VCaP (cell line): ENCODE data around the gene RNF208.

Source experiments
- H3K27ac ChIP-seq: fragments of 450-650 bp; 2 replicates; pipeline ENCODE4 v1.5.1; 2017
- TF ChIP-seq, protein P1 (sequence below): fragments of 450-650 bp; conservative IDR thresholded peaks from 2 replicates; pipeline ENCODE4 v1.5.1; 2017; ENCODE audit warnings: mild to moderate bottlenecking, moderate library complexity

The RNF208 gene

DNA sequence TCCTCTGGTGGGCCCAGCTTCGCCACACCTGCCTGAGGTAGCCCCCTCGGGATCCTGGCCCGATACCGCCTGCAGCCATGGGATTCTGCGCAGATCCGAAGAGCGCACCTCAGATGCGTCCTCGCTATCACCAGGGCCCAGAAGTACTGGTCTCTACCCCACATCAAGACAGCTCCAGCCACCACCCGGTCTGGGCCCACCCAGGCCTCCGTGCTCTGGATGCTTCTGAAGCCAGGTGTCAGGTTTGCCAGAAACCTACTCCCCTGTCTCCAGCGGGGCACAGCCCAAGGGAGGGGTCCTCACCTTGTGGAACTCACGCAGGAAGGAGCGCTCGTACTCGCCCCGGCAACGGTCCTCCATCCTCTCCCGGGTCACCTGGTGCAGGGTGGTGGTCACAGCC lies 36.1 kb downstream of the RNF208 start:
- peak overlapping the region; percentile 16; the same call in 1 of the 2 replicates for H3K27ac ChIP-seq
- TF ChIP-seq, protein P1, sequence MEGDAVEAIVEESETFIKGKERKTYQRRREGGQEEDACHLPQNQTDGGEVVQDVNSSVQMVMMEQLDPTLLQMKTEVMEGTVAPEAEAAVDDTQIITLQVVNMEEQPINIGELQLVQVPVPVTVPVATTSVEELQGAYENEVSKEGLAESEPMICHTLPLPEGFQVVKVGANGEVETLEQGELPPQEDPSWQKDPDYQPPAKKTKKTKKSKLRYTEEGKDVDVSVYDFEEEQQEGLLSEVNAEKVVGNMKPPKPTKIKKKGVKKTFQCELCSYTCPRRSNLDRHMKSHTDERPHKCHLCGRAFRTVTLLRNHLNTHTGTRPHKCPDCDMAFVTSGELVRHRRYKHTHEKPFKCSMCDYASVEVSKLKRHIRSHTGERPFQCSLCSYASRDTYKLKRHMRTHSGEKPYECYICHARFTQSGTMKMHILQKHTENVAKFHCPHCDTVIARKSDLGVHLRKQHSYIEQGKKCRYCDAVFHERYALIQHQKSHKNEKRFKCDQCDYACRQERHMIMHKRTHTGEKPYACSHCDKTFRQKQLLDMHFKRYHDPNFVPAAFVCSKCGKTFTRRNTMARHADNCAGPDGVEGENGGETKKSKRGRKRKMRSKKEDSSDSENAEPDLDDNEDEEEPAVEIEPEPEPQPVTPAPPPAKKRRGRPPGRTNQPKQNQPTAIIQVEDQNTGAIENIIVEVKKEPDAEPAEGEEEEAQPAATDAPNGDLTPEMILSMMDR = no peak

DNA sequence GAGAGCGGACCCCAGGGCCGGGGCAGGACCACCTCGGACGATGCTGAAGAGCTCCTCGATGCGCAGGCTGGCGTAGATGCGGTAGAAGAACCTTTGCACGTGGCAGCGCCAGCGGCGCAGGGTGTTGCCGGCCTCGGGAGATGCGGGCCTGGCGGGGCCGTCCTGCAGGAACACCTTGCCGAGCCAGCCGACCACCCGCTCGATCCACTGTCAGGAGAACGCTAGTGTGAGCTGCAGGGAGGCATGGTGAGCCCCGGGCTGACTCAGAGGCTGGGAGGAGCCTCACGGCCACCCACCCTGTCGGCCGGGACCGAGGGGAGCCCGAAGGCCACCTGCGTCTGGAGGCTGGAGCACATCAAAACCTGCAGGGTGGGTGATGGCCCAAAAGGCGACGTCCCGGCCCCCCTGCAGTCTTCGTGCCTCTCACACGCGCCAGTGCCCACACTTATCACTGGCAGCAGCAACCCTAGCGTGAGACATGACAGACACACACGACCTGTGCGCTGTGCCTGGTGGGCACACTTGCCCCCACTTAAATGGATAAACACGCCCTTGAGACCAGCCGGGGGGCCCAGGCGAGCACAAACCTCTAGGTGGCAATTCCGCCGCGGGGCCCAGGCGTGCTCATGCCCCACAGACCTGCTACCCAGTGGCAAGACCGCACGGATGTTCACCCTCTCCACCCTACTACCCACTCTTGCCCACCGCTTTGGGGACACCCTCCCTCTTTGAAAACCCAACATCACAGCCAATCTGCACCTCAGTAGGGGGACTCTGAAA lies 37.0 kb downstream of the RNF208 start:
- H3K27ac ChIP-seq = no peak overlapping the region
- TF ChIP-seq, protein P1 = no peak

GRCh38 chr9:137183980-137184595 lies 38.0 kb downstream of the RNF208 start:
- TF ChIP-seq, protein P1 = no peak
- H3K27ac ChIP-seq = no peak overlapping the region

DNA sequence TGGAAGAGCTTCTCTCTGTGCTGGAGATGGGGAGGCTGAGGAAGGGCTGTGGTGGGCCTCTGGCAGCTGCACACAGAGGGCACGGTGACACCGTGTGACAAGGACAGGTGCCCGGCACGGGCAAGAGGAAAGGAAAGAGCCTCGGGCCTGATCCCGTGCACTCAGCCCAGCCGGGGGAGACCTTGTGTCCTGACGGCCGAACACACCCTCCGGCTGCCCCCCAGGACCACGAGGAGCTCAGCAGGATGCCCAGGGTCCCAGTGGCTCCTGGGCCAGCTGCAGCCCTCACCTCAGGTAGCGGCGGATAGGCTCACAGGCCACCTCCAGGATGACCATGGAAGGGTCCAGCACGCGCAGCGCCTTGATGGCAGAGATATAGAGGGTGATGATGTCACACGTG lies 39.2 kb downstream of the RNF208 start:
- TF ChIP-seq, protein P1 = no peak
- no peak overlapping the region for H3K27ac ChIP-seq

DNA sequence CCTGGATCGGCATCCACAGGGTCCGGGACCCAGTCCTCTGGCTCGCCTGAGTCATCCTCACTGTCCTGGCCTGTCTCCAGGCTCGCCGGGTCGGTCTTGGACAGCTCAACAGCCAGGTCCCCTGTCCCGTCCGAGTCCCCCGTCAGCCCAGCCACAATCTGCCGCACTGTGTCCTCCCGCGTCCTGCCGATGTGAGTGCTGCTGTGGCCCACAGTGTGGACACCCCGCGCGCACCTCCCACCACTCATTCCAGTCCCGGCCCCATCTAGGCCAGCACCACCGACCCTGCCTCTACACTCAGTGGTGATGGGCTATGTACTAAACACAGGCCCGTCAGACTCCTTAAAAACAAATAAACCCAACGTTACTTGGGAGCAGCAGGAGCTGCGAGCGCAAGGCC lies 40.4 kb downstream of the RNF208 start:
- no peak overlapping the region for H3K27ac ChIP-seq
- TF ChIP-seq, protein P1 = no peak

DNA sequence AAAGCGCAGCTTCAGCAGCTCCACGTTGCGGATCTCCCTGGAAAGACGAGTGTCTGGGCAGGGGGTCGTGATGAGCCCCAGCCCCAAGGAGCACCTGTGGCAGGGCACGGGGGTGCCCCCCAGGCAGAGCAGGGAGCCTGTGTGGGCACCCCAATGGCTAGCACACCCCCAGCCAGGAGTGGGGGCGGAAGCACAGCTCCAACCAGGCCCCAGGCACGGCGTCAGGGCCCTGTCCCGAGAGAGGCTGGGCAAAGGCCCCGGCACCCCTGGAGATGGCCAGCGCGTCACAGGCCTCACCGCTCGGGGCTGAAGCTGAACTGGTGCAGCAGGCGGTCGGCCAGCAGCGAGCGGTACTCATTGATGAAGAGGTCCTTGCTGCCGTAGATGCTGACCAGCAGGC lies 41.5 kb downstream of the RNF208 start:
- no peak overlapping the region for H3K27ac ChIP-seq
- TF ChIP-seq, protein P1 = no peak

- no peak overlapping the region for H3K27ac ChIP-seq
- TF ChIP-seq, protein P1 = no peak
These were observed 42.3 kb downstream of the RNF208 start for GRCh38 chr9:137179761-137180160.
